PFSK-1 (cell line): ENCODE measurements around the gene GIGYF1.

Experiments
- FOXP2 ChIP-seq: optimal IDR thresholded peaks from 2 replicates; pipeline ENCODE3; 2011; ENCODE audit warnings: borderline replicate concordance, control low read depth, inconsistent platforms; ENCODE audit not compliant: insufficient read depth; ENCODE audit errors: extremely low read length, extremely low read depth
- POLR2AphosphoS5 ChIP-seq: IDR thresholded peaks from 2 replicates; pipeline ENCODE4 v1.6.1; 2012; ENCODE audit warnings: low read depth, mild to moderate bottlenecking, control low read depth, low read length, moderate library complexity
- REST ChIP-seq, 2 experiments: IDR thresholded peaks; 2 replicates each; pipeline versions ENCODE4 v1.6.1 to v1.8.0; 2011 to 2012; ENCODE audit warnings: low read depth in 2 of 2, low read length in 2 of 2, control low read depth in 1 of 2, inconsistent platforms in 1 of 2, mild to moderate bottlenecking in 1 of 2, moderate library complexity in 1 of 2; ENCODE audit not compliant: insufficient read depth in 1 of 2
- SIN3A ChIP-seq: IDR thresholded peaks from 2 replicates; pipeline ENCODE4 v1.6.1; 2012; ENCODE audit warnings: mild to moderate bottlenecking, low read length, moderate library complexity, borderline replicate concordance; ENCODE audit not compliant: insufficient read depth
- TAF1 ChIP-seq: IDR thresholded peaks from 2 replicates; pipeline ENCODE4 v1.6.1; 2012; ENCODE audit warnings: low read length, control low read depth, borderline replicate concordance; ENCODE audit not compliant: insufficient read depth

The GIGYF1 gene

GRCh38 chr7:100677308-100678267 is 16.5 kb downstream of the GIGYF1 start:
- no peak for TF ChIP-seq POLR2AphosphoS5
- TF ChIP-seq SIN3A: no peak
- no peak for TF ChIP-seq FOXP2

GRCh38 chr7:100676501-100677306 is 17.3 kb downstream of the GIGYF1 start:
- no peak for TF ChIP-seq TAF1
- no peak for TF ChIP-seq SIN3A
- TF ChIP-seq REST (IDR thresholded peaks at IDR 0.05; ENCODE audit: insufficient read depth in 1 of 2, low read depth in 2 of 2, low read length in 2 of 2): no peak
- no peak for TF ChIP-seq FOXP2
- TF ChIP-seq POLR2AphosphoS5: no peak

DNA sequence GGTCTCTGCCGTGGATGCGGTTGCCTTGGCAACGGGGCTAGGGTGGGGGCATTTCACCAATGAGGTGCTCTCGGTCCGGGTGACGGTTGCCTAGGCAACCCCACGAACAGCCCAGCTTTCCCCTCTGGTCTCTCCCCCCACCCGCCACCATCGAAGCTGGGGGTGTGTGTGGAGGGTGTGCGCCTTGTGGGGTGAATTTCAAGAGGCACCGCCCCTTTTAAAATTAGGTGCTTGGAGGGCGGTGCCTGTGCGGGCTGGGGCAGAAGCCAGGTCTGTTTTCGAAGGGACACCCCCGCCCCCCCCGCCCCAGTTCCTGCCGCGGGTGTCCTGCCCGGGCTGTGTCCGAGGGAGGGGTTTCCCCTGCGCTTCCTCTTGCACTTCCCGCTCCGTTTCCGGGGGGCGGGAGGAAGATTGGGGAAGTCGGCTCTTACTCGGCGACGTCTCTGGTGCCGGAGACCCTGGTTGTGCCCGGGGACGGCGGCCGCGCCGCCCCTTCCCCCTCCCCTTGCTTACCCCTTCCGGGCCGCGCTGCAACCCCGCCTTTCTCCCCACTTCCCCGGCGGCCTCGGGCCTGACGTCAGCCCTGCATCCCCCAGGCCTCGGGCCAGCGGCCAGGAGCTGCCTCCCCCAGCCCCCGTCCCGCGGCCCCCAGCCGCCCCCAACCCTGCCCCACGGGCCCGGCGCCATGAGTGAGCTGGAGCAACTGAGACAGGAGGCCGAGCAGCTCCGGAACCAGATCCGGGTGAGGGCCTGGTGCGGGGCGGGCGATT is 18.3 kb downstream of the GIGYF1 start:
- TF ChIP-seq SIN3A (peak; percentile 55; the same call in 1 of the 2 replicates), POLR2AphosphoS5 (no peak)

DNA sequence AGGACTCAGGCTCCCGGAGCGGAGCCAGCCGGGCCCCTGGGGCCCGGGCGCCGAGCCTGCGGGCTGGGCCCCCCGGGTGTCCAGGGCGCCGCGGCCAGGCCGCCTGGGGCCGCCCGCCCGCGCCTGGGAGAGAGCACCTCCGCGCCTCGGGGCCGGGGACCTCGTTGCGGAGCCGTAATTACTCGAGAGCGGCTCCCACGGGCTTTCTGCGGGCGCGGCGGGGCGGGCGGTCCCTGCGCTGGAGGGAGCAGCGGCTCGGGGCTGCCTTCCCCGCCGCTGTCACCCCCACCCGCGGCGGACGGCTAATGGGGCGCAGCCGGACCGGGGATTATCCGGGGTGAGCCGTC is 19.0 kb downstream of the GIGYF1 start:
- TF ChIP-seq REST (IDR thresholded peaks at IDR 0.05; ENCODE audit: insufficient read depth in 1 of 2, low read depth in 2 of 2, low read length in 2 of 2): no peak
- no peak for TF ChIP-seq FOXP2
- TF ChIP-seq SIN3A: no peak
- TF ChIP-seq POLR2AphosphoS5: no peak
- no peak for TF ChIP-seq TAF1

- no peak for TF ChIP-seq FOXP2
- no peak for TF ChIP-seq REST (IDR thresholded peaks at IDR 0.05; ENCODE audit: insufficient read depth in 1 of 2, low read depth in 2 of 2, low read length in 2 of 2)
- TF ChIP-seq SIN3A: no peak
- no peak for TF ChIP-seq POLR2AphosphoS5
- no peak for TF ChIP-seq TAF1
These were observed 19.5 kb downstream of the GIGYF1 start for GRCh38 chr7:100674411-100675104.
